H1 (cell line): ENCODE results near the gene RNGTT. TPM values are rescaled to one million over a fixed set of nuclear protein-coding genes. Genes with fewer than 3 reads are reported as not detected.

ENCODE experiments used
- CTCF ChIA-PET: fragments of 300-600 bp; sonication (Branson Sonifier 250); formaldehyde crosslinking; loops from one replicate; lab custom pipeline; 2021; ENCODE audit not compliant: partially characterized antibody; lab: Charles Lee
- POLR2A ChIA-PET: fragments of 300-600 bp; sonication (Branson Sonifier 250); formaldehyde crosslinking; loops from one replicate; lab custom pipeline; 2021; ENCODE audit warnings: inconsistent platforms; ENCODE audit not compliant: partially characterized antibody; lab: Charles Lee
- DNase-seq, 2 experiments: peaks; one replicate each; pipeline versions ENCODE4 v3.0.0 to v3.0.0-alpha.2; 2010 to 2022; ENCODE audit warnings: low spot score in 2 of 2, low read depth in 1 of 2, mixed read lengths in 1 of 2
- FAIRE-seq: peaks from 2 replicates; lab custom pipeline; 2011; peaks lifted over from hg19 to GRCh38; lab: Jason Lieb, UNC
- H2AFZ ChIP-seq: 2 replicates; pipeline ENCODE4 v1.8.1; 2012; ENCODE audit warnings: low read length, inconsistent platforms
- H2AK5ac ChIP-seq: 2 replicates; pipeline ENCODE4 v1.6.1; 2013; ENCODE audit warnings: low read depth, low read length
- H2BK120ac ChIP-seq: replicated peaks from 2 replicates; pipeline ENCODE3; 2013; ENCODE audit warnings: low read depth, low read length, inconsistent platforms
- H2BK12ac ChIP-seq: 2 replicates; pipeline ENCODE4 v1.6.1; 2013; ENCODE audit warnings: low read depth, low read length
- H2BK15ac ChIP-seq: 2 replicates; pipeline ENCODE4 v1.6.1; 2013; ENCODE audit warnings: low read length
- H2BK20ac ChIP-seq: 2 replicates; pipeline ENCODE4 v1.6.1; 2013; ENCODE audit warnings: low read length
- H2BK5ac ChIP-seq: 2 replicates; pipeline ENCODE4 v1.6.1; 2013; ENCODE audit warnings: low read depth, low read length
- H3K14ac ChIP-seq: 2 replicates; pipeline ENCODE4 v1.6.1; 2013; ENCODE audit warnings: inconsistent platforms; ENCODE audit not compliant: insufficient read length
- H3K18ac ChIP-seq: 2 replicates; pipeline ENCODE4 v1.6.1; 2013; ENCODE audit warnings: low read length; ENCODE audit errors: extremely low read depth
- H3K23ac ChIP-seq: 2 replicates; pipeline ENCODE4 v1.6.1; 2013; ENCODE audit warnings: inconsistent platforms; ENCODE audit not compliant: insufficient read length
- H3K23me2 ChIP-seq: 2 replicates; pipeline ENCODE4 v1.6.1; 2013; ENCODE audit warnings: low read depth, low read length
- H3K27ac ChIP-seq: 2 replicates; pipeline ENCODE4 v1.6.1; 2011; ENCODE audit warnings: low read depth, low read length, inconsistent platforms
- H3K27me3 ChIP-seq, 4 experiments: replicated peaks in 1 of 4; 1 replicate in 1 of 4; 2 replicates in 3 of 4; pipeline versions ENCODE4 v1.6.1 to v1.8.1; 2011 to 2013; ENCODE audit warnings: low read length in 3 of 4, mild to moderate bottlenecking in 3 of 4, inconsistent platforms in 2 of 4, mixed read lengths in 2 of 4, moderate library complexity in 1 of 4; ENCODE audit not compliant: control insufficient read depth in 3 of 4, insufficient read depth in 3 of 4; ENCODE audit errors: extremely low read depth in 1 of 4
- H3K36me3 ChIP-seq, 4 experiments: 2 replicates each; pipeline versions ENCODE4 v1.6.1 to v1.8.1; 2011 to 2013; ENCODE audit warnings: mild to moderate bottlenecking in 4 of 4, low read length in 3 of 4, moderate library complexity in 2 of 4, control low read depth in 1 of 4, inconsistent platforms in 1 of 4; ENCODE audit not compliant: insufficient read depth in 4 of 4, control insufficient read depth in 2 of 4
- H3K4ac ChIP-seq: replicated peaks from 2 replicates; pipeline ENCODE3; 2013; ENCODE audit warnings: low read length, low read depth, mixed read lengths, inconsistent platforms; ENCODE audit not compliant: insufficient read length
- H3K4me1 ChIP-seq, 4 experiments: replicated peaks in 1 of 4; 1 replicate in 1 of 4; 2 replicates in 3 of 4; pipeline versions ENCODE4 v1.6.1 to v1.8.1; 2011 to 2013; ENCODE audit warnings: low read length in 3 of 4, inconsistent platforms in 2 of 4, mixed read lengths in 1 of 4; ENCODE audit not compliant: insufficient read depth in 4 of 4, control insufficient read depth in 3 of 4
- H3K4me2 ChIP-seq, 2 experiments: 2 replicates each; pipeline versions ENCODE4 v1.6.1 to v1.8.1; 2011 to 2013; ENCODE audit warnings: low read depth in 2 of 2, low read length in 2 of 2, control low read depth in 1 of 2, inconsistent platforms in 1 of 2, mild to moderate bottlenecking in 1 of 2; ENCODE audit not compliant: insufficient read depth in 1 of 2
- H3K4me3 ChIP-seq, 4 experiments: fragments of 200-600, 300-600 bp in 1 of 4; sonication (generic), shearing (Covaris generic), sonication (Bioruptor Twin) in 1 of 4; 2 replicates each; pipeline versions ENCODE4 v1.5.1 to v1.8.1; 2011 to 2016; ENCODE audit warnings: low read length in 4 of 4, low read depth in 3 of 4, control low read depth in 2 of 4, inconsistent platforms in 2 of 4, mild to moderate bottlenecking in 2 of 4, mixed read lengths in 1 of 4, moderate library complexity in 1 of 4; ENCODE audit not compliant: insufficient read depth in 2 of 4; ENCODE audit errors: extremely low read depth in 1 of 4
- H3K56ac ChIP-seq: replicated peaks from 2 replicates; pipeline ENCODE3; 2013; ENCODE audit warnings: low read depth, mild to moderate bottlenecking, mixed read lengths, low read length, inconsistent platforms; ENCODE audit not compliant: insufficient read length
- H3K79me1 ChIP-seq: 2 replicates; pipeline ENCODE4 v1.6.1; 2013; ENCODE audit warnings: low read depth, low read length, control low read depth
- H3K79me2 ChIP-seq, 2 experiments: 2 replicates each; pipeline versions ENCODE4 v1.6.1 to v1.8.1; 2012 to 2013; ENCODE audit warnings: low read length in 2 of 2, mild to moderate bottlenecking in 2 of 2, inconsistent platforms in 1 of 2; ENCODE audit not compliant: insufficient read depth in 2 of 2, control insufficient read depth in 1 of 2
- H3K9ac ChIP-seq, 4 experiments: replicated peaks in 1 of 4; 1 replicate in 1 of 4; 2 replicates in 3 of 4; pipeline versions ENCODE4 v1.6.1 to v1.8.1; 2011 to 2013; ENCODE audit warnings: low read depth in 3 of 4, low read length in 3 of 4, control low read depth in 2 of 4, mild to moderate bottlenecking in 2 of 4, moderate library complexity in 2 of 4, inconsistent platforms in 1 of 4; ENCODE audit errors: extremely low read depth in 1 of 4
- H3K9me3 ChIP-seq, 2 experiments: 2 replicates each; pipeline versions ENCODE4 v1.6.1 to v1.8.1; 2012 to 2013; ENCODE audit warnings: mild to moderate bottlenecking in 2 of 2, moderate library complexity in 2 of 2, control low read depth in 1 of 2, inconsistent platforms in 1 of 2, low read depth in 1 of 2, low read length in 1 of 2, mixed read lengths in 1 of 2; ENCODE audit not compliant: insufficient read depth in 2 of 2
- H4K20me1 ChIP-seq, 2 experiments: replicated peaks in 1 of 2; 2 replicates each; pipeline versions ENCODE3 to v1.8.1; 2011 to 2013; ENCODE audit warnings: inconsistent platforms in 2 of 2, low read length in 2 of 2, mild to moderate bottlenecking in 1 of 2; ENCODE audit not compliant: insufficient read depth in 2 of 2, control insufficient read depth in 1 of 2
- H4K5ac ChIP-seq: 2 replicates; pipeline ENCODE4 v1.6.1; 2013; ENCODE audit warnings: low read length, low read depth, mixed read lengths, inconsistent platforms; ENCODE audit not compliant: insufficient read length
- H4K8ac ChIP-seq: 2 replicates; pipeline ENCODE4 v1.8.0; 2013; ENCODE audit warnings: mild to moderate bottlenecking, moderate library complexity, low read length, inconsistent platforms; ENCODE audit not compliant: insufficient read depth; ENCODE audit errors: extremely low read depth
- H4K91ac ChIP-seq: replicated peaks from 2 replicates; pipeline ENCODE3; 2013; ENCODE audit warnings: low read length, mixed read lengths, inconsistent platforms; ENCODE audit not compliant: insufficient read length
- ASH2L ChIP-seq: fragments of 200-600, 300-600 bp; sonication (generic); IDR thresholded peaks from one replicate; pipeline ENCODE4 v1.7.1; 2017; ENCODE audit warnings: low read length
- KDM4A ChIP-seq: IDR thresholded peaks from one replicate; pipeline ENCODE4 v1.7.1; 2012; ENCODE audit warnings: low read depth, mild to moderate bottlenecking, moderate library complexity, low read length, inconsistent platforms; ENCODE audit not compliant: severe bottlenecking
- RXRA ChIP-seq: IDR thresholded peaks from 2 replicates; pipeline ENCODE4 v1.6.1; 2011; ENCODE audit warnings: low read depth, mild to moderate bottlenecking, low read length, moderate library complexity; ENCODE audit not compliant: insufficient read depth
- WGBS, 2 experiments: shearing (Covaris generic) in 1 of 2; methylation state at CpG; one replicate each; pipeline versions ENCODE4 v1.1.6 to v1.1.7; 2013 to 2015; ENCODE audit warnings: low lambda C conversion rate in 2 of 2, mixed read lengths in 2 of 2, inconsistent platforms in 1 of 2, low coverage in 1 of 2, missing lambda C conversion rate in 1 of 2; ENCODE audit not compliant: insufficient replicate concordance in 2 of 2, insufficient coverage in 1 of 2, insufficient read length in 1 of 2; ENCODE audit errors: extremely low coverage in 1 of 2, missing lambda C conversion rate in 1 of 2; 5-methylcytosine and 5-hydroxymethylcytosine counted together
- polyA plus RNA-seq, 7 experiments: library from polyadenylated mRNA; depleted of rRNA in 3 of 7; stranded (reverse) in 5 of 7; unstranded in 2 of 7; fragments of >200 nt in 5 of 7; fragments of 200-250 nt in 2 of 7; gene quantifications; 1 replicate in 5 of 7; 2 replicates in 1 of 7; 4 replicates in 1 of 7; pipeline versions ENCODE4 v1.2.1 to v1.2.3, GENCODE V29; 2011 to 2013; ENCODE audit warnings: missing spikeins in 2 of 7, mixed read lengths in 2 of 7
- total RNA-seq: library from RNA; stranded (reverse); fragmentation: NEBNext Ultra II Directional; extraction: Animal tissue kit (Norgen Biotek cat#: 25700); gene quantifications from 2 replicates; pipeline ENCODE4 v1.2.1, GENCODE V29; 2021
- TF ChIP-seq, protein P1 (sequence below): IDR thresholded peaks from 2 replicates; pipeline ENCODE4 v1.6.1; 2012; ENCODE audit warnings: low read length, inconsistent platforms
- TF ChIP-seq, protein P2 (sequence below): IDR thresholded peaks from 2 replicates; pipeline ENCODE4 v1.6.1; 2011; ENCODE audit warnings: low read depth, mild to moderate bottlenecking, low read length; ENCODE audit not compliant: insufficient read depth
- TF ChIP-seq, protein P3 (sequence below): IDR thresholded peaks from 2 replicates; pipeline ENCODE4 v1.6.1; 2011; ENCODE audit warnings: low read length, improper control_type of control experiment

Gene RNGTT
- total and polyA plus RNA-seq, 2 of the 8 experiments (the other 6 are each of a cell fraction or from before 2014, with no cell fraction given), result 3.6 to 21.2 TPM

DNA sequence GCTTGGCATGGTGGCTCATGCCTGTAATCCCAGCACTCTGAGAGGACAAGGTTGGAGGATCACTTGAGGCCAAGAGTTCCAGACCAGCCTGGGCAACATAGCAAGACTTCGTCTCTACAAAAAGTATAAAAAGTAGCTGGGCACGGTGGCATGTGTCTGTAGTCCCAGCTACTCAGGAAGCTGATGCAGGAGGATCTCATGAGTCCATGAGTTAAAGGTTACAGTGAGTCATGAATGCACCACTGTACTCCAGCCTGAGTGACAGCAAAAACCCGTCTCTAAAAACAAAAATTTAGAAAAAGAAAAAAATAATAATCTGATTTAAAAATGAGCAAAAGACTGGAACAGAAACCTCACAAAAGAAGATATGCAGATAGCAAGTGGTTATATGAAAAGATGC lies 279.7 kb downstream of the RNGTT start:
- Histone ChIP-seq H4K20me1 (no peaks in the 10 kb centered on the region), H3K23ac (no peak overlapping the region), H4K91ac (no peak overlapping the region), H3K79me2 (no peaks in the 10 kb centered on the region), H3K4me3 (no peak overlapping the region), H3K23me2 (no peaks in the 10 kb centered on the region), H4K5ac (no peak overlapping the region), H2BK5ac (no peak overlapping the region), H3K18ac (no peak overlapping the region), H2BK15ac (no peak overlapping the region), H2BK20ac (no peak overlapping the region), H3K56ac (no peak overlapping the region), H2AK5ac (no peak overlapping the region), H3K27me3 (no peaks in the 10 kb centered on the region), H3K14ac (no peak overlapping the region), H3K4me2 (no peak overlapping the region), H3K36me3 (no peaks in the 10 kb centered on the region), H3K9me3 (no peaks in the 10 kb centered on the region), H3K4me1 (peaks cover 0 to 2% (median 0%) of the 10 kb centered on the region in 4 experiments; a peak in 1 of 7 replicates), H3K9ac (no peak overlapping the region), H3K79me1 (no peaks in the 10 kb centered on the region), H2BK120ac (no peak overlapping the region), H4K8ac (no peak overlapping the region), H3K27ac (no peak overlapping the region), H3K4ac (no peak overlapping the region), H2BK12ac (no peak overlapping the region), H2AFZ (no peak overlapping the region)
- POLR2A ChIA-PET, result no interaction called here
- CTCF ChIA-PET, result interaction anchor here (1.3 kb wide), 1 partner anchor 10 kb away, joined by 3 read pairs; no protein-coding TSS in a partner anchor
- WGBS, 2 experiments, result 92% methylated on average over 3 of the region's 3 CpGs; no CpG with 5 or more reads in 1 of the 2 experiments
- DNase-seq, result no peak
- FAIRE-seq, result no peak
- TF ChIP-seq, protein P1, sequence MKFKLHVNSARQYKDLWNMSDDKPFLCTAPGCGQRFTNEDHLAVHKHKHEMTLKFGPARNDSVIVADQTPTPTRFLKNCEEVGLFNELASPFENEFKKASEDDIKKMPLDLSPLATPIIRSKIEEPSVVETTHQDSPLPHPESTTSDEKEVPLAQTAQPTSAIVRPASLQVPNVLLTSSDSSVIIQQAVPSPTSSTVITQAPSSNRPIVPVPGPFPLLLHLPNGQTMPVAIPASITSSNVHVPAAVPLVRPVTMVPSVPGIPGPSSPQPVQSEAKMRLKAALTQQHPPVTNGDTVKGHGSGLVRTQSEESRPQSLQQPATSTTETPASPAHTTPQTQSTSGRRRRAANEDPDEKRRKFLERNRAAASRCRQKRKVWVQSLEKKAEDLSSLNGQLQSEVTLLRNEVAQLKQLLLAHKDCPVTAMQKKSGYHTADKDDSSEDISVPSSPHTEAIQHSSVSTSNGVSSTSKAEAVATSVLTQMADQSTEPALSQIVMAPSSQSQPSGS, result no peak
- TF ChIP-seq KDM4A (no peak), ASH2L (no peak), RXRA (no peak)
- TF ChIP-seq, protein P2, sequence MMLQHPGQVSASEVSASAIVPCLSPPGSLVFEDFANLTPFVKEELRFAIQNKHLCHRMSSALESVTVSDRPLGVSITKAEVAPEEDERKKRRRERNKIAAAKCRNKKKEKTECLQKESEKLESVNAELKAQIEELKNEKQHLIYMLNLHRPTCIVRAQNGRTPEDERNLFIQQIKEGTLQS, result no peak
- TF ChIP-seq, protein P3, sequence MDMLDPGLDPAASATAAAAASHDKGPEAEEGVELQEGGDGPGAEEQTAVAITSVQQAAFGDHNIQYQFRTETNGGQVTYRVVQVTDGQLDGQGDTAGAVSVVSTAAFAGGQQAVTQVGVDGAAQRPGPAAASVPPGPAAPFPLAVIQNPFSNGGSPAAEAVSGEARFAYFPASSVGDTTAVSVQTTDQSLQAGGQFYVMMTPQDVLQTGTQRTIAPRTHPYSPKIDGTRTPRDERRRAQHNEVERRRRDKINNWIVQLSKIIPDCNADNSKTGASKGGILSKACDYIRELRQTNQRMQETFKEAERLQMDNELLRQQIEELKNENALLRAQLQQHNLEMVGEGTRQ, result no peak
